NCI-H1092 treated with DMSO at 0.1 percent for 48 hours (cell line): ENCODE measurements around the gene ADIG.

ENCODE experiments used
- DNase-seq: peaks from one replicate; lab custom pipeline; 2025; lab: John Stamatoyannopoulos, UW

ADIG gene

GRCh38 chr20:38581013-38581412, at the start of gene ADIG:
ADIG (plus strand) TSS chr20:38581197; CDS start chr20:38581251, 54 bp downstream.
- DNase-seq = no peak

- DNase-seq = no peak
Observed at GRCh38 chr20:38534756-38535155, 46.2 kb upstream of the ADIG start.

DNA sequence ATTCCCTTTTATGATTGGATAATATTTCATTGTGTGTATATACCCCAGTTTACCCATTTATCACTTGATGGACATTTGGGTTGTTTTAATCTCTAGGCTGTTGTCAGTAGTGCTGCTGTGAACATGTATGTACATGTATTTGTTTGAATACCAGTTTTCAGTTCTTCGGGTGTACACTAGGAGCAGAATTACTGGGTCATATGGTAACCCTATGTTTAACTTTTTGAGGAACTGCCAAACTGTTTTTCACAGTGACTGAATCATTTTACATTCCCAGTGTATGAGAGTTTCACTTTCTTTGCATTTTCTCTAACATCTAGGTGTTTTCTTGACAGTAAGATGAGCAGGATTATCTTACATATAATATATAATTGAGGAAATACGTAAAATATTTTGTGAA, 44.7 kb upstream of the ADIG start:
- no peak for DNase-seq

- no peak for DNase-seq
Observed at GRCh38 chr20:38537176-38537575, 43.8 kb upstream of the ADIG start.

DNA sequence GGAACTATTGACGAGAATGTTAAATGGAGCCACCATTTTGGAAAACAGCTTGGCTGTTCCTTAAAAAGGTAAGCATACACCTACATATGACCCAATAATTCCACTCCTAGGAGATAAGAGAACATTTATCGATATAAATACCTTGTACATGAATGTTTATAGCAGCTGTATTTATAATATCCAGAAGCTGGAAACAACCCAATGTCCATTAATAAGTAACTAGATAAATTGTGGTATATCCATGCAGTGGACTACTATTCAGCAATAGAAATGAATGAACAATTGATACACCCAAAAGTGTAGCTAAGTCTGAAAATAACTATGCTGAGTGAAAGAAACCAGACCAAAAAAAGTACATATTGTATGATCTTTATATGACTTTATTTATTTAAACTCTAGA, 42.2 kb upstream of the ADIG start:
- no peak for DNase-seq

DNA sequence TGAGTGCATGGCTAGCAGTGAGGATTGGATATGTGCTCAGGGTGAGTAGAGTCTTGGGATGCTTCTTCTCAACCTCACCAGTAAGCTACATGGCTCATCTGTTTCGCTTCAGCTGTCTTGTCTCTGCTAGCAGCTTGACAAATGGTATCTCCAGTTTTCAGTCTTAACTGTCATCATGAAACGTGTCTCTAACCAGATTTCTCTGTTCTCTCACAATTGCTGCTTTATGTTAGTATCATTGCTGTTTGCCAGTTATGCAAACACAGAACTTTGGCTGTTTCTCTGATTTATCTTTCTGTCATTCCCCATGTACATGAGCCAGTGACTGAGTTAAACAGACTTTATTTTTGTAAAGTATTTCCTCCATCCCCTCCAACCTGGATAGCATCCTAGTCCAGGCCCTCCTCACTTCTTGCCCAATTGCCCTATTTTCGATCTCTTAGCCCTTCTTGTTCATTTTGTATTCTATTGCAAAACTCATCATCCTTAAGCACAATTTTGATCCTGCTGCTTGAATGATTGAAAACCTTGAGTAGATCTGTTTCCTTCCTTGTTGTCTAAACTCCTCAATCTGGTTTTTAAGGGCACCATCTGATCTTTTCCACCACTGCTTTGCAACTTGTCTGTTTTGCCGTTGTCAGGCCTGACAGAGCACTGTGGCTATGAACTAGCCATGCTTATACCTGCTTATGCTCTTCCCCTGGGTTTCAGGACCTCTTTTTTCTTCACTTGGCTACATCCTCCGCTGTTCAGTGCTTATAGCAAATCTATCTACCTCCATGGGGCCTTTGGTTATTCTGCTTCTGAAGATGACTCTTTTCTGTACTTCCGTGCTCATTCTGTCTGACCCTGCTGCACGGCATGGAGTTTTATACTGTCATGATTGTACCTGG, 37.7 kb upstream of the ADIG start:
- DNase-seq = no peak

- no peak for DNase-seq
Observed at GRCh38 chr20:38545771-38546170, 35.2 kb upstream of the ADIG start.

DNA sequence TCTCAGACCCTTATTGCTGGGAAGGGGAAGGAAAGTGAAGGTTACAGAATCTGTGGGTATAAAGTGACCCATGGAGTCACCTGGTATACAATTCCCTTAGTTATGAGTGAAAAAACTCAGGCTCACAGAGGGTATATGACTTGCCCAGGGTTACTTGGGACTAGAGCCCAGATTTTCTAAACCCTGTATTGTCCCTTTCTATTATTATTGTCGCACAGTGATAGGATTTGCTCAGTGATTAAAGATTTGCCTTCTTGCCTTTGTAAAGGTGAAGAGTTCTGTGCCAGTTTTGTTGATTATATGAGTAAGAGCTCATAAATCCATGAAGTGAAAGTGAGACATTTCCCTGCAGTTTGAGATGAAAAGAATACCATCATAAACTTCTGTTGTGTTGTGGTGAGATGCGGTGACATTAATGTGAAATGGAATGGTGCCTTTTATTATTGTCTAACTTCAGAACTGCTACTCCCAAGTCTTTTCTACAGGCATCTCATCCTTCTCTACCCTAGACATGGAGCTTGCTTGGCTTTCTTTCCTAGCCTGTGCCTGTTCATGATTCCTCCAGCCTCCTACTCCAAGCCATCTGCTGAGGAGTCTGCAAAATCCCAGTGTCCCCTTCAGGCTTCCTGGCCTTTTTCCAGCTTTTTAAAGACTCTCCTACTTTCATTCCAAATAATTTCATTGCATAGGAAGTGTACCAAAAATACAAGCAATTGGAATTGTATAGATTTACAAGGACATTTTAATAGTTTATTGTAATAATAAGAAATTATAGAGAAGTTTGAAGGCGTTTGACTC, 33.5 kb upstream of the ADIG start:
- no peak for DNase-seq

GRCh38 chr20:38548356-38549083, 32.5 kb upstream of the ADIG start:
- no peak for DNase-seq

DNA sequence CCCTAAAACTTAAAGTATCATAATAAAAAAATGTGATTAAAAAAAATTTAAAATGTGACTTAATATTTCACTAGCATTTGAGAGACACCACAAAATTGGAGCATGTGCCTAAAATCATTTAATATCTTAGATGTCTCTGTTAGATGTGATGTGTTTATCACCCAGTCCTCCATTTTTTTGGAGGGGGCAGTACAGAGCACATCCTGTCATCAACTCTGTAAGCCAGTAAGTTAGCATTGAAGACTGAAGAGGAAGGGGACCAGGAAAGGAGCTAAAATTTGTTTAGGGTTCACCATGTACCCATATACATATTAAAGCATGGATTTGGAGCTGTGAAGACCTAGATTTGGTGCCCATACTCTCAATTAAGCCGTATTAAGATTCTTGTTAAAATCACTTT, 30.7 kb upstream of the ADIG start:
- DNase-seq = no peak

DNA sequence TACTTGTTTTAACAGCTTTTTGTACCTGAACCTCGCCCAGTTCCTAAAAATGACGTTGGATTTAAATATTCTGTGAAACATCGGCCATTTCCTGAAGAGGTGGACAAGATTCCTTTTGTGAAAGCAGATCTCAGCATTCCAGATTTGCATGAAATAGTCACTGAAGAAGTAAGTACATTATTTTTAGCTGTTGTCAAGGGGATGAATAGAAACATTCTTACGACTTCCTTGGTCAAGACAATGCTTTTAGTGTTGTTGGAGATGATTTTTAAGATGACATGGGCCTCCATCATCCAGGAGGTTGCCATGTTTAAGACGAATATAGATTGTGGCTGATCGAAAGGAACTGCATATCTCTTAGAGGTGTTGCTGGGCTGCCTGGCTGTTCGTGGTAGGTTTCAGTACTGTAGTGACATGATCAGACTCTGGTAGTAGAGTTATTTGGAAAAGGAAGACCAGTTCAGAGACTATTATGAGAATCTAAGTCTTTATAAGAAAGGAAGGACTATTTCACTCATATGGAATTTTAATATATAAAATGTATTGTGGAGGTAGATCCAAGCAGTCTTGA, 29.9 kb upstream of the ADIG start:
- DNase-seq = no peak

GRCh38 chr20:38554986-38555385, 26.0 kb upstream of the ADIG start:
- no peak for DNase-seq

- no peak for DNase-seq
Observed at GRCh38 chr20:38555395-38555794, 25.6 kb upstream of the ADIG start.

GRCh38 chr20:38557174-38557573, 23.8 kb upstream of the ADIG start:
- DNase-seq = no peak

DNA sequence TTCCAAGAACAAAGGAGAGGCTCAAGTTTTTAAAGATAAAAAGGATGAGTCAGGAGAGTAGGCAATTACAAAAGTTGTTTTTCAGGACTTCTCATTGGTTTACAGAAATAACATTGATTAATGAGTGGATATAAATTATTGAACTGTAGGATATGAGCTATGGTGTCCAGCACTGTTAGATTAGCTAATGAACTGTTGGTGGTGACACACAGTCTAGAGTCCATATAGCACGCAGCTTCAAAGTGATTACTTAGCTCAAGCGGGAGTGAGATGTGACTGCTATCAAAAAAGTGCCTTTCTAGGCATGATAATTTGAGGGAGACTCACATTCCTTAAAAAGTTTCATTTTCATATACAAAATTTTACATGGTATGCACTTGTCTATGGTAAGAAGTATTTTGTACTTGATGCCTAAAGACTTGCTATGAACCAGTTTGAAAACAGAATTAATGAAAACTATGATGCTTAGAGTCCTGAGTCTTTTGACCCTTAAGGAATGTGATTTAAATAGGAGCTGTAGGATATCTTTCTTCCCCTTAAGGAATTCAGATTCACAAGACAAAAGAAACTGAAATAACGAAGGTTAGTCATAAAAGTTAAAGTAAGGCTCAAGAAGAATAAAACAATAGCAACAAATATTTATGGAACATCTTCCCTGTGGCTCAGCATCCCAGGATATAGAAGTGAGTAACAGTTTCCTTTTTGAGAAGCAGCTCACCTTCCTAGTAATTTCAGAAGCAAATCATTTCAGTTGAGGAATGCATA, 22.2 kb upstream of the ADIG start:
- no peak for DNase-seq

DNA sequence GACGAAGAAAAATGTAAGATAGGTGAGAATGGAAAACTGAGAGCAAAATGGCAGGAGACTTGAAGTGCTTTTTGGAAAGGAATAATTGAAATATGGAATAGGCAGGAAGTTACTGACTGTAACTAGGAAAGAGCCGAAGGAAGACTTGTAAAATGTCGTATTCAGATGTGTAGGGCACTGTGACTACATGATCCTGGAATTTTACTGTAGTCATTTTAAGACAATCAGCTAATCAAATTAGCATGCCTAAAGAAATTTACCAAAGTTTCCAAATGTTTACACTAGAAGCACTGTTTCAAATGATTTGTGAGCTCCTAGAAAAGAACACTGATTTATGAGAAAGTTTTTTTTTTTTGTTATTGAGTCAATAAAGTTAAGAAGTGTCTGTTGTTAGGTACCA, 21.2 kb upstream of the ADIG start:
- DNase-seq = no peak

- no peak for DNase-seq
Observed at GRCh38 chr20:38563802-38564431, 17.1 kb upstream of the ADIG start.

DNA sequence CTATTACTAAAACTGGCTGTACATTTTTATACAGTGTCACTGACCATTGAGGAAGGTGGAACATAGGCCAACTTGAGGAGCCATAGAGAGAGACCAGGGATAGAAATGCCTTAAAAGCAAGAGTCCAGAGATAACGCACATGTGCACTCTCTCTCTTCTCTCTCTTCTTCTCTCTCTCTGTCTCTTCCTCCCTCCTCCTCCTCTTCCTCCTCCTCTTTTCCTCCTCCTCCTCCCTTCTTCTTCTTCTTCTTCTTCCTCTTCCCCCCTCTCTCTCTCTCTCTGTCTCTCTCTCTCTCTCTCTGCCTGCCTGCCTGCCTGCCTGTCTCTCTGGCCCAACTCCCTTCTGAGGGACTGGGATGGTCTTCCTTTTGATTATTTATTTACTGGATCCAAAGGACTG, 16.3 kb upstream of the ADIG start:
- no peak for DNase-seq

- no peak for DNase-seq
Observed at GRCh38 chr20:38566036-38566598, 14.9 kb upstream of the ADIG start.

- no peak for DNase-seq
Observed at GRCh38 chr20:38569747-38570525, 11.1 kb upstream of the ADIG start.
